DND-41 (cell line): ENCODE data around the gene MAST2.

Experiments used
- ATAC-seq: fragments of 200-7000 bp; cut with Tn5 transposase; 3 replicates; pipeline ENCODE4 v1.9.1; 2021; ENCODE audit warnings: low read depth; ENCODE audit not compliant: insufficient read depth
- DNase-seq: peaks from one replicate; pipeline ENCODE4 v3.0.0-alpha.2; 2020
- H2AFZ ChIP-seq: 2 replicates; pipeline ENCODE4 v1.6.0; 2012; ENCODE audit warnings: low read depth, low read length
- H3K27ac ChIP-seq: 2 replicates; pipeline ENCODE4 v1.5.1; 2012; ENCODE audit warnings: low read length, inconsistent platforms
- H3K27me3 ChIP-seq: fragments of 200-600 bp; sonication (generic); 2 replicates; pipeline ENCODE4 v1.6.0; 2012; ENCODE audit warnings: low read length, mild to moderate bottlenecking, inconsistent platforms; ENCODE audit not compliant: insufficient read depth, poor library complexity
- H3K36me3 ChIP-seq: 2 replicates; pipeline ENCODE4 v1.5.1; 2012; ENCODE audit warnings: low read length, inconsistent platforms; ENCODE audit not compliant: insufficient read depth
- H3K4me1 ChIP-seq: 2 replicates; pipeline ENCODE4 v1.5.1; 2012; ENCODE audit warnings: mild to moderate bottlenecking, low read length; ENCODE audit not compliant: insufficient read depth
- H3K4me2 ChIP-seq: 2 replicates; pipeline ENCODE4 v1.6.0; 2012; ENCODE audit warnings: mild to moderate bottlenecking, moderate library complexity, low read length, inconsistent platforms; ENCODE audit not compliant: insufficient read depth
- H3K4me3 ChIP-seq, 2 experiments: fragments of 200-600 bp in 1 of 2; shearing (Covaris generic) in 1 of 2; 2 replicates each; pipeline ENCODE4 v1.5.1; 2012 to 2016; ENCODE audit warnings: inconsistent platforms in 2 of 2, low read length in 2 of 2, mild to moderate bottlenecking in 2 of 2, low read depth in 1 of 2, moderate library complexity in 1 of 2
- H3K79me2 ChIP-seq: 2 replicates; pipeline ENCODE4 v1.6.0; 2012; ENCODE audit warnings: low read length, inconsistent platforms; ENCODE audit not compliant: insufficient read depth
- H3K9ac ChIP-seq: 2 replicates; pipeline ENCODE4 v1.6.0; 2012; ENCODE audit warnings: low read depth, mild to moderate bottlenecking, inconsistent platforms, low read length, moderate library complexity
- H3K9me3 ChIP-seq: 2 replicates; pipeline ENCODE4 v1.5.1; 2012; ENCODE audit warnings: low read length, moderate library complexity, mild to moderate bottlenecking, inconsistent platforms; ENCODE audit not compliant: insufficient read depth, severe bottlenecking
- H4K20me1 ChIP-seq: 2 replicates; pipeline ENCODE4 v1.6.0; 2012; ENCODE audit warnings: low read length; ENCODE audit not compliant: insufficient read depth
- EZH2 ChIP-seq: IDR thresholded peaks from 3 replicates; pipeline ENCODE4 v1.6.1; 2012; ENCODE audit warnings: borderline replicate concordance, low read depth, mild to moderate bottlenecking, moderate library complexity, low read length, inconsistent platforms; ENCODE audit not compliant: severe bottlenecking
- TF ChIP-seq, protein P1 (sequence below): IDR thresholded peaks from 2 replicates; pipeline ENCODE4 v1.5.1; 2012; ENCODE audit warnings: borderline replicate concordance, low read length, moderate library complexity, mild to moderate bottlenecking; ENCODE audit not compliant: poor library complexity, severe bottlenecking; ENCODE audit errors: extremely low read depth

MAST2 gene

DNA sequence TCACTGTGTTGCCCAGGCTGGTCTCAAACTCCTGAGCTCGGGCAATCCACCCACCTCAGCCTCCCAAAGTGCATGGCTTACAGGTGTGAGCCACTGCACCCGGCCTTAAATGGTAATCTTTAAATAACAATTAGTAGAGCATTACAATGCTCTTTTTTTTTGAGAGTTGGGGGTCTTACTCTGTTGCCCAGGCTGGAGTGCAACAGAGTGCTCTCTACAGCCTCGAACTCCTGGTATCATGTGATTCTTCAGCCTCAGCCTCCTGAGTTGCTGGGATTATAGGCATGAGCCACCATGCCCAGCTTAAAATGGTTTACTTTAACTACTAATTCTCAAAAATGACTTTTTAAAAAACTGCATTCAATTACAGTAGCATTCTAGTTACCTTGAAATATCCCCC lies 276.8 kb downstream of the MAST2 start:
- H2AFZ ChIP-seq, result no peak overlapping the region
- H3K4me1 ChIP-seq, result no peaks in the 10 kb centered on the region
- no peaks in the 10 kb centered on the region for H4K20me1 ChIP-seq
- no peaks in the 10 kb centered on the region for H3K27me3 ChIP-seq
- H3K27ac ChIP-seq, result no peak overlapping the region
- H3K9ac ChIP-seq, result no peak overlapping the region
- no peak for TF ChIP-seq EZH2
- TF ChIP-seq, protein P1, sequence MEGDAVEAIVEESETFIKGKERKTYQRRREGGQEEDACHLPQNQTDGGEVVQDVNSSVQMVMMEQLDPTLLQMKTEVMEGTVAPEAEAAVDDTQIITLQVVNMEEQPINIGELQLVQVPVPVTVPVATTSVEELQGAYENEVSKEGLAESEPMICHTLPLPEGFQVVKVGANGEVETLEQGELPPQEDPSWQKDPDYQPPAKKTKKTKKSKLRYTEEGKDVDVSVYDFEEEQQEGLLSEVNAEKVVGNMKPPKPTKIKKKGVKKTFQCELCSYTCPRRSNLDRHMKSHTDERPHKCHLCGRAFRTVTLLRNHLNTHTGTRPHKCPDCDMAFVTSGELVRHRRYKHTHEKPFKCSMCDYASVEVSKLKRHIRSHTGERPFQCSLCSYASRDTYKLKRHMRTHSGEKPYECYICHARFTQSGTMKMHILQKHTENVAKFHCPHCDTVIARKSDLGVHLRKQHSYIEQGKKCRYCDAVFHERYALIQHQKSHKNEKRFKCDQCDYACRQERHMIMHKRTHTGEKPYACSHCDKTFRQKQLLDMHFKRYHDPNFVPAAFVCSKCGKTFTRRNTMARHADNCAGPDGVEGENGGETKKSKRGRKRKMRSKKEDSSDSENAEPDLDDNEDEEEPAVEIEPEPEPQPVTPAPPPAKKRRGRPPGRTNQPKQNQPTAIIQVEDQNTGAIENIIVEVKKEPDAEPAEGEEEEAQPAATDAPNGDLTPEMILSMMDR, result no peak
- H3K36me3 ChIP-seq, result peaks cover 22% of the 10 kb centered on the region
- ATAC-seq (no peak), DNase-seq (no peak)
- H3K4me3 ChIP-seq, result no peak overlapping the region
- H3K9me3 ChIP-seq, result peaks cover 4% of the 10 kb centered on the region
- H3K4me2 ChIP-seq, result no peak overlapping the region
- H3K79me2 ChIP-seq, result peaks cover 14% of the 10 kb centered on the region; the same call in 1 of the 2 replicates

DNA sequence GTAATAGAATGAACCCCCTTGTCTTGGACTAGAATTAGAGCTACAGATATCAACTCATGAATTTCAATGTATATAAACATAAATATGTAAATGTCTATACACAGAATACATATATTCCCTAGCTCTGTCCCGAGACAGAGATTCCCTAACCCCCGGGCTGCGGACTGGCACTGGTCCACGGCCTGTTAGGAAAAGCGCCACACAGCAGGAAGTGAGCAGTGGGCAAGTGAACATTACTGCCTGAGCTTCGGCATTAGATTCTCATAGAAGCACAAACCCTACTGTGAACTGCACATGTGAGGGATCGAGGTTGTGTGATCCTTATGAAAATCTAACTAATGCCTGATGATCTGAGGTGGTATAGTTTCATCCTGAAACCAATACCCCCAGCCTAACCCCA lies 277.8 kb downstream of the MAST2 start:
- H3K79me2 ChIP-seq, result peaks cover 16% of the 10 kb centered on the region; the same call in 1 of the 2 replicates
- H3K4me1 ChIP-seq, result no peaks in the 10 kb centered on the region
- no peak overlapping the region for H2AFZ ChIP-seq
- no peak overlapping the region for H3K9ac ChIP-seq
- no peak overlapping the region for H3K27ac ChIP-seq
- no peak for DNase-seq
- ATAC-seq, result no peak
- peaks cover 4% of the 10 kb centered on the region for H3K9me3 ChIP-seq
- TF ChIP-seq, protein P1, result no peak
- TF ChIP-seq EZH2, result no peak
- no peaks in the 10 kb centered on the region for H3K27me3 ChIP-seq
- H3K4me2 ChIP-seq, result no peak overlapping the region
- H3K36me3 ChIP-seq, result peaks cover 13% of the 10 kb centered on the region; the same call in 1 of the 2 replicates
- H4K20me1 ChIP-seq, result no peaks in the 10 kb centered on the region
- no peak overlapping the region for H3K4me3 ChIP-seq

DNA sequence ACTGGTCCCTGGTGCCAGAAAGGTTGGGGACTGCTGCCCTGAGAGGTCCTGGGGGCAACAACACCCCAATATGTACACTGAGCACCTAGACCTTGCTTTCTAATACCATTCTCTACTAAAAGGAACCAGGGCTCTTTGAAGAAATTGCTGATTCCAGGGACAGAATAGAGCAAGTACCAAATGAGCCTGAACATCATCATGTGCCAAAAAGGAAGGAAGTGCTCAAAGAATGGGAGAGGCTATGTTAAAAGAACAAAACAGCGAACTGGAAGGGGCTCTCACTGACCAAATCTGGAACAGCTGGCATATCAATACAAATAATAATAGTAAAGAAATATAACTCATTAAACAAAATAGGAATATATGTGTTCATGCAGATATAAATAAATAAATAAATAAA lies 278.2 kb downstream of the MAST2 start:
- Histone ChIP-seq H3K79me2 (peaks cover 18% of the 10 kb centered on the region; the same call in 1 of the 2 replicates), H3K27ac (no peak overlapping the region)

More for the DNA sequence above, 278.2 kb downstream of the MAST2 start:
- H2AFZ ChIP-seq, result no peak overlapping the region
- ATAC-seq, result no peak
- TF ChIP-seq EZH2, result no peak
- TF ChIP-seq, protein P1, result no peak
- no peak for DNase-seq
- H4K20me1 ChIP-seq, result no peaks in the 10 kb centered on the region
- H3K27me3 ChIP-seq, result no peaks in the 10 kb centered on the region
- no peaks in the 10 kb centered on the region for H3K4me1 ChIP-seq
- no peak overlapping the region for H3K9ac ChIP-seq
- no peak overlapping the region for H3K4me2 ChIP-seq
- no peak overlapping the region for H3K4me3 ChIP-seq
- peaks cover 4% of the 10 kb centered on the region for H3K9me3 ChIP-seq
- peaks cover 9% of the 10 kb centered on the region; the same call in 1 of the 2 replicates for H3K36me3 ChIP-seq
